HG03378 (cell line): Measurements from ENCODE around the gene PCDH9.
"Not testable (repeated sequence)": the region's sequence is repeated elsewhere in the genome, so short reads cannot be mapped to it uniquely, and the experiment has no call there.

Experiments used
- ATAC-seq: cut with Tn5 transposase; IDR thresholded peaks from one replicate; pipeline ENCODE4 v1.9.1; 2021; ENCODE audit warnings: mild to moderate bottlenecking, moderate library complexity; ENCODE audit not compliant: unreplicated experiment

PCDH9 gene

GRCh38 chr13:66803013-66803807 is 426.9 kb downstream of the PCDH9 start:
- ATAC-seq: no peak

- ATAC-seq: no peak
Observed at GRCh38 chr13:66795636-66796035, 434.5 kb downstream of the PCDH9 start.

DNA sequence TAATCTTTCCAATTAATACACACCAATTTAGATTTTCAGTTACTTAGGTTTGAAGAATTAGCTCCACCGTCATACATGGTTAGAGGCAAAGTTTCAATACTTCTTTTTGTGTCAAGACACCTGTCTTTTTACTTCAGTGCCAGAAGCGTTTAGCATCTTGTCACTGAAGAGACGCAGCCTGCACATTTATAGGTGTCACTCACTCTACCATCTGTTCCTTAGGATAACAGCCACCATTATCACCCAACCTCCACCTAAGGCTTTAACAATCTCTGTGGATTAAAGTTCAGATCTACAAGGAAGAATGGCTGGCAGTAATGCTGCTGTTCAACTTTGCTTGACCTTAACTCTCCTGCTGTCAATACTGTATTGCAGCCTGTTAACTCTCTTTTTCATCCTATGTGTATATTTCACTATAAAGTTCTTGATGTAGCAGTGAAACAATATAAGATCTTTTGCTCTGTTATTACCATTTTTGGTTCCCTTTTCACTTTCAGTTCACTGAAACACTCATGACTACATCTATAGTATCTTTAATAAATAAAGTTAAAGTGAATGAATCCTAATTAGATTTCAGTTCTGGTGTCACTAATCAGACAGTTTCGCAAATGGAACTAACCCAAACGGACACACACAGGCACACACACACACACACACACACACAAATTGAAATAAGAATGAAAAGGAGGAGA is 435.6 kb downstream of the PCDH9 start:
- no peak for ATAC-seq

DNA sequence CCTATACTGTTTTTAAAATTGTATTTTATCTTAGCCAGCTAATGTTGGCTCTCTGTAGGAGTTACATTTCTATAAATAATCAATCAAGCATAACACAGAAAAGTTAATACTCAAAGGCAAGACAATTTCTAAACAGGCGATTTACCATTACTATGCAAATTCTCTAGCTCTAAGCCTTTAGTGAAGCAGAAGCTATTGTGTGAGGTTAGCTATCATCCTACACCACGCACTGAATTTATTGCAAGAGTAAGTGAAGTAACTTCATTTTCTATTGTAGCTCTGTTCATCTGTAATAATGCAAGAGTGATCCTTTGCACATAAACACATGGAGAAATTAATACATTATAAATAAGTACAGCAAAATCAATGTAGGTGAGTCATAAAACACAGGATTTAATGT is 439.3 kb downstream of the PCDH9 start:
- no peak for ATAC-seq

GRCh38 chr13:66781241-66781640 is 448.9 kb downstream of the PCDH9 start:
- no peak for ATAC-seq

DNA sequence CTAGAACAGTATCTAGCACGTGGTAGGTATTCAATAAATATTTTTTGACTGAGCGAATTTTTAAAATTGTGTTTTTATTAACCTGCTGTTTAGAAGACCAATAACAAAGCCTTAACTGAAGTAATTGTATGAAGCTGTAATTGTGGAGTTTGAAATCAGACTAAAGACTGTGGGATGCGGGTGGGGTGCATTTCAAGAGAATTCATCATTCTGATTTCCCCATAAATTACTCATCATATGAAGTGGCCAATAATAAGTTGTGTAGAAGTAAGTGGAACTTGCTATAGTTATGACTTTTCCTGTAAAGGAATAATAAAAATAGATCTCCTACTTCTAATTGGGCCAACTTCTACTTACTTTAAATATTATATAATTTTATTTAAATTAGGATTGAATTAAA is 449.3 kb downstream of the PCDH9 start:
- ATAC-seq: no peak

GRCh38 chr13:66778461-66778860 is 451.7 kb downstream of the PCDH9 start:
- no peak for ATAC-seq

GRCh38 chr13:66775196-66775595 is 454.9 kb downstream of the PCDH9 start:
- ATAC-seq: no peak

GRCh38 chr13:66774046-66774445 is 456.1 kb downstream of the PCDH9 start:
- no peak for ATAC-seq

DNA sequence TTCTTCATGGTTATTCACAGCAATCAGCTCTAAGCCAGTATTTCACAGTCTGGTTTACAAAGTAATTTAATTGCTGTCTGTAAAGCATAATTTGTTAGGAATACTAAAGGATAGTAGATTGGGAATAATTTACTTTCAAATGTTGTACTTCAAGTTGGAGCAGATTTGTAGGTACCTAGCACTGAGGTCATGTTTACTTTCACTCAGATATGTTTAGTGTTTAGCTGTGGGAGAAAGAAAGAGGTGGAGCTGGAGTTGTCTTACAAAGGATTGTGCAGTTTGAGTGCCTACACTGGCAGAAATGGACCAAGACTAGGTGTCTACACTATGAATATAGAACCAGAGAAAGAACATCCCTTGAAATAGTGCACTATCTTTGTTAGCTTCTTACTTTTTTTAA is 464.6 kb downstream of the PCDH9 start:
- no peak for ATAC-seq

- not testable (repeated sequence) for ATAC-seq
Observed at GRCh38 chr13:66760678-66761077, 469.5 kb downstream of the PCDH9 start.

- no peak for ATAC-seq
Observed at GRCh38 chr13:66759919-66760318, 470.2 kb downstream of the PCDH9 start.

DNA sequence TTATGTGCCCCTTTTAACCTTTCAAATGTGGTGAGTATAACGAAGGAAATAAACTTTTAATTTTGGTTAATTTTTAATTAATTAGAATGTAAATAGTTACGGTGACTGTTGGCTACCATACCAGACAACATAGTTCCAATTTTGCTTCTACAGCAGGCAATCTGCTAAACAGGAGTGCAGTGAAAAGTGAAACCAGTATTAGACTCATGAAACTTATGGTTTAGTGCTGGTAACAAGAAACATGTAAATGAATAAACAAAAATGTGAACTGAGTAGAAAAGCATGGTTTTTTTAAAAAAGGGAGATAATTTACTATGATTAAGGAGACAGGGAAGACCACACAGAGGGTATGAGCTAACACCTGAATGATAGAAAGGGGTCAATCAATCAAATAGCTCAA is 478.4 kb downstream of the PCDH9 start:
- no peak for ATAC-seq

DNA sequence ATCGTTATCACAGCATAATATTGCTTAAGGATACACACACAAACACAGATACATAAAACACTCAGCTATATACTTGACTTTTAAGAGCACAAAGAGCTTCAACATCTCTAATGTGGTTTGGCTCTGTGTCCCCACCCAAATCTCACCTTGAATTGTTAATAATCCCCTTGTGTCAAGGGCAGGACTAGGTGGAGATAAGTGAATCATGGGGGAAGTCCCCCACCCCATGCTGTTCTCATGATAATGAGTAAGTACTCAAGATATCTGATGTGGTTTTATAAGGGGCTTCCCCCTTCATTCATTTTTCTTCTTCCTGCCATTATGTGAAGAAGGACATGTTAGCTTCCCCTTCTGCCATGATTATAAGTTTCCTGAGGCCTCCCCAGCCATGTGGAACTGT is 481.4 kb downstream of the PCDH9 start:
- no peak for ATAC-seq

DNA sequence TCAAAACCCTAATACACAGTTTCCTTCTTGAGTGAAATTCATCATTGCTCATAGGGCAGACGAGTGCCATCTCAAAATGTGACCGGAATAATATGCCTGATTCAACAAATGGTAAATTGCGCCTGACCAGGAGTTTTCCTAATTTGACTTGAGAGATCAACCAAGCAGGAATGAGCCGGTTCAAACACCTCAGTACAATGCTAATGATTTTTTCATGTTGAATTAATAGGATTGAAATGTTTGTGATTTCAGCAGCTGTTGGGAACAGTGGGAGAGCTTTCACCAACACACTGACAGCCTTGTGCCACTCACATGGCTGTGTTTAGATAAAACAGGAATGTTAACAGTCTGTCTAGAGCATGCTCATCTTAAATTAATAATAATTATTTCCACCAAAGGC is 484.8 kb downstream of the PCDH9 start:
- ATAC-seq: no peak

DNA sequence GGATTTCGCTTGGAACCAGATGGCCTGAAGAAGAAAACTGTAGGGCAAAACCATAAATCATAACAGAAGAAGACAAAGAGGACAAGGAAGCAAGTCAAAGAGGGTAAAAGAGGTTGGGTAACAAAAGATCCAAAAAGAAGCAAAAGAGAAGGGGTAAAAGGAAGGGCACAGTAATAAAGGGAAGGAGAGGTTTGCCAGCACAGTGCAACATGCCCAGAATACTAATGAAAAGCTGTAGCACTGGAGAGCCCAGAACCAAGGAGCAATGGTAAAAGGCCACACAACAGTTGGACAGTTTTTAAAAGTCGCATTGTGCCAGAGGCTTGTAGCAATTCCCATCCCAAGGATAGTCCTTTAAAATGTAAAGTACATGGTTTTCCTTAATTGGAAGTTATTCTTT is 506.6 kb downstream of the PCDH9 start:
- no peak for ATAC-seq

DNA sequence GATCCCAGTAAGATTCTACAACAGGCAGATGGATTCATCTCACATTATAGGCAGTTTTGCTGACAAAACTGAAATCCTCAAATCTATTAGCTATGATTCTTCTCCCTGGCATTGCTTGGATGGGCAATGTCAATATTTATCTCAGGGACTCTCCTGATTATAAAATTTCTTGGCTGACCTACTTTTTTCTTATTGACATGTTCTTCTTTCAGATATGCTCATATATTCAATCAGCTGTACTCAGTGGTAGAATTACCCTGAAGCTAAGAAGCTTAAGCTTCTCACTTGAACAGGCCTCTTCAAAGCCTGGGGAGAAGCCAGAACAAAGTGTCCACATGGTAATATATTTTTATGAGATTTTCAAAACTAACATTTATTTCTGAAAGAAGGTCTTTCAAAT is 513.6 kb downstream of the PCDH9 start:
- ATAC-seq: no peak

- ATAC-seq: no peak
Observed at GRCh38 chr13:66714795-66715194, 515.3 kb downstream of the PCDH9 start.

- no peak for ATAC-seq
Observed at GRCh38 chr13:66704110-66704509, 526.0 kb downstream of the PCDH9 start.

- ATAC-seq: no peak
Observed at GRCh38 chr13:66703597-66703996, 526.5 kb downstream of the PCDH9 start.

GRCh38 chr13:66700117-66700601 is 530.0 kb downstream of the PCDH9 start:
- no peak for ATAC-seq

GRCh38 chr13:66693656-66694055 is 536.5 kb downstream of the PCDH9 start:
- ATAC-seq: no peak
